ENCODE results near the gene EPN1. TPM values are rescaled to one million over a fixed set of nuclear protein-coding genes. Genes with fewer than 3 reads are reported as not detected.
A peak's percentile ranks its signal among the peaks of the same experiment; 100 is the strongest.

Gene EPN1
- polyA plus RNA-seq (2012; ENCODE audit: insufficient read depth, insufficient read length), result 74.3 TPM

DNA sequence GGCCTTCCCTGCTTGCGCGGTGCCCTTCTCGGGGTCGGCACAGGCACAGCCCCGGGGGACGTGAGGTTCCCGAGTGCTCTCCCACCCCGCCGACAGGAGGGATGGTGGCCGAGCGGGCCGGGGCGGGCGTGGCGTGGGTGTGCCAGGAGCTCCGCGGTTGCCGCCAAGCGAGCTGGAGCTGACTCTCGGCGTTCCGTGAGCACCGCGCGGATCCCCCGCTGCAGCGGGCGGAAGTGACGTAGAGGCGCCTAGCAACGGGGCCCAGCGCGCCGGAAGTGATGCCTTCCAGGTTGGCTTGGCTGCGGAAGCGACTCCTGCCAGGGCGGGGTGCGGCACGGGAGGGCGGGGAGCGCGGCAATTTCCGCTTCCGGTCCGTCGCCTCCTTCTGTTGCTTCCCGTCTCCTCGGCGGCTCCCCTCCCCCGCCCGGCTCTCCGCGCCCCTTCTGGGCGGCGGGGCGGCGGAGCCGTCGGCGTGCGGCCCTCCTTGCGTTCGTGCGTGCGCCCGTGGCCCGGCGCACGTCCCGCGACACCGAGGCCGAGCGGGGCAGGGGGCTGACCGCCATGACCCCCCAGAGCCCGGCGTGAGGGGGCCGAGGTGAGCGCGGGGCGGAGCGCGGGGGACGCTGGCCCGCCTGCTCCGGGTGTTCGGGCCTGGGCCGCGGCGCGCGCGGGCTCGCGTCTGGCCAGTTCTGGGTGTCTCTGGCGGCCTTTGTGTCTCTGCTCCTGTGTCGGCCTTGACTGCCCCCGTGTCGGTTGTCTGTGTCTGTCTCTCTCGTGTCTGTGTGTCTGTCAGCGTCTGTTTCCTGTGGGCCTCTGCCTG is at the start of gene EPN1:
TSS of gene EPN1 (plus strand) at position 386 of the 820 bp plus-strand sequence. CDS start 3,402 bp downstream, outside the sequence.
- peak; percentile 94 for DNase-seq (ENCODE audit: low read depth, low spot score)

GRCh38 chr19:55626350-55626749 is 48.7 kb upstream of the EPN1 start:
- DNase-seq (ENCODE audit: low read depth, low spot score), result peak; percentile 97
- H3K4me3 ChIP-seq (ENCODE audit: low read length), result peak overlapping the region; percentile 22

More for the DNA sequence above, at the start of gene EPN1:
- peak within 1 kb of the TSS; percentile 93 for H3K4me3 ChIP-seq (ENCODE audit: low read length)

- DNase-seq (ENCODE audit: low read depth, low spot score), result peak; percentile 98
Observed at GRCh38 chr19:55632463-55632834, 42.6 kb upstream of the EPN1 start.

DNA sequence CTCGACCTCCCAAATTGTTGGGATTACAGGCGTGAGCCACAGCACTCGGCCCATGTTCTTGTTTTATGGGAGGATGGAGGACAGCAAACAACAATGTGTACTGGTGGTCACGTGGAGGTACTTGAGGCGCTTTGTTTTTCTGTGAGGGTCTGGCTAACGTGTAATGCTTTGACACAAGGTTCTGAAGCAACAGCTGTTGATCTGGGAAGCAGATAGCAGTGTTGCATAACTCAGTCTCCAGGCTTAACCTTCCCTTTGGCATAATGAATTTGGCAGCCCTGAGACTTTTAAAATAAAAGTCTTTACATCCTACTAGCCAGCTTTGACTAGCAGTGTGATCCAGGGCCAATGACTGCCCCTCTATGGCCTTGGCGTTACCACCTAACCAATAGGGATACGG is 41.2 kb upstream of the EPN1 start:
- H3K4me3 ChIP-seq (ENCODE audit: low read length), result no peak overlapping the region; the same call in 1 of the 2 replicates
- no peak for DNase-seq (ENCODE audit: low read depth, low spot score)

More at GRCh38 chr19:55632463-55632834, 42.6 kb upstream of the EPN1 start:
- no peak overlapping the region for H3K4me3 ChIP-seq (ENCODE audit: low read length)

GRCh38 chr19:55635334-55635717 is 39.7 kb upstream of the EPN1 start:
- H3K4me3 ChIP-seq (ENCODE audit: low read length), result peak overlapping the region; percentile 100
- no peak for DNase-seq (ENCODE audit: low read depth, low spot score)

DNA sequence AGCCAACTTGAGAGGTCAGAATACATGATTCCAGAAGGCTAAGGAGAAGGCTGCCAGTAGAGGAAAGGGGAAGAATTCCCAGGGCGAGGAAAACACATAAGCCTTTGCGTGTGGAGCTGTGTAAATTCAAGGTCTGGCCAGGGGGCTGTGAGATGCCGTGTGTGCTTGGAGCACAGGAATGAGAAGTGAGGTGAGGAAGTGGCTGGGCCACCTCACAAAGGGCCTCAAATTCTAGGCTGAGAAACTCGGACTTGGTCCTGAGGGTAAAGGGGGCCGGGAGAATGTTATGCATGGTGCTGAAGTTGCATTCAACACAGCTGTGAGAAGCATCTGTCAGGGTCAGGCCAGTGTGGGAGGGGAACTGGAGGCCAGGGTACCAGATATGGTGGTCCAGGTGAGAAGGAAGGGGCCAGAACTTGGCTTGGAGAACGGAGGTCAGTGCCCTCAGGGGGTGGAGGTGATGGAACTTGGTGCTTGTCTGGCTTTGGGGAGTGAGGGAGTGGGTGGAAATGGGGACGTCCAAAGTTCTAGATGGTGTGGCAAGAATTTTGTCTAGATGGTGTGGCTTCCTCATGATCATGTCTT is 39.1 kb upstream of the EPN1 start:
- H3K4me3 ChIP-seq (ENCODE audit: low read length), result peak overlapping the region; percentile 100
- no peak for DNase-seq (ENCODE audit: low read depth, low spot score)

GRCh38 chr19:55636723-55637122 is 38.3 kb upstream of the EPN1 start:
- no peak for DNase-seq (ENCODE audit: low read depth, low spot score)
- peak overlapping the region; percentile 100 for H3K4me3 ChIP-seq (ENCODE audit: low read length)

- no peak overlapping the region for H3K4me3 ChIP-seq (ENCODE audit: low read length)
- no peak for DNase-seq (ENCODE audit: low read depth, low spot score)
Observed at GRCh38 chr19:55637534-55637933, 37.5 kb upstream of the EPN1 start.

- no peak overlapping the region for H3K4me3 ChIP-seq (ENCODE audit: low read length)
- DNase-seq (ENCODE audit: low read depth, low spot score), result peak; percentile 79
Observed at GRCh38 chr19:55638864-55639359, 36.1 kb upstream of the EPN1 start.

GRCh38 chr19:55640043-55640576 is 34.9 kb upstream of the EPN1 start:
- peak; percentile 69 for DNase-seq (ENCODE audit: low read depth, low spot score)
- H3K4me3 ChIP-seq (ENCODE audit: low read length), result no peak overlapping the region; the same call in 1 of the 2 replicates

- no peak for DNase-seq (ENCODE audit: low read depth, low spot score)
Observed at GRCh38 chr19:55640577-55641425, 34.2 kb upstream of the EPN1 start, which contains the start of gene ZNF580. ZNF580 (plus strand) TSS chr19:55641002; CDS start chr19:55642509, 1,507 bp downstream.

GRCh38 chr19:55641426-55642152 is 33.4 kb upstream of the EPN1 start:
- DNase-seq (ENCODE audit: low read depth, low spot score), result no peak
- H3K4me3 ChIP-seq (ENCODE audit: low read length), result peak overlapping the region; percentile 92

More at GRCh38 chr19:55640577-55641425, 34.2 kb upstream of the EPN1 start, which contains the start of gene ZNF580:
- peak within 1 kb of the TSS; percentile 92 for H3K4me3 ChIP-seq (ENCODE audit: low read length)

DNA sequence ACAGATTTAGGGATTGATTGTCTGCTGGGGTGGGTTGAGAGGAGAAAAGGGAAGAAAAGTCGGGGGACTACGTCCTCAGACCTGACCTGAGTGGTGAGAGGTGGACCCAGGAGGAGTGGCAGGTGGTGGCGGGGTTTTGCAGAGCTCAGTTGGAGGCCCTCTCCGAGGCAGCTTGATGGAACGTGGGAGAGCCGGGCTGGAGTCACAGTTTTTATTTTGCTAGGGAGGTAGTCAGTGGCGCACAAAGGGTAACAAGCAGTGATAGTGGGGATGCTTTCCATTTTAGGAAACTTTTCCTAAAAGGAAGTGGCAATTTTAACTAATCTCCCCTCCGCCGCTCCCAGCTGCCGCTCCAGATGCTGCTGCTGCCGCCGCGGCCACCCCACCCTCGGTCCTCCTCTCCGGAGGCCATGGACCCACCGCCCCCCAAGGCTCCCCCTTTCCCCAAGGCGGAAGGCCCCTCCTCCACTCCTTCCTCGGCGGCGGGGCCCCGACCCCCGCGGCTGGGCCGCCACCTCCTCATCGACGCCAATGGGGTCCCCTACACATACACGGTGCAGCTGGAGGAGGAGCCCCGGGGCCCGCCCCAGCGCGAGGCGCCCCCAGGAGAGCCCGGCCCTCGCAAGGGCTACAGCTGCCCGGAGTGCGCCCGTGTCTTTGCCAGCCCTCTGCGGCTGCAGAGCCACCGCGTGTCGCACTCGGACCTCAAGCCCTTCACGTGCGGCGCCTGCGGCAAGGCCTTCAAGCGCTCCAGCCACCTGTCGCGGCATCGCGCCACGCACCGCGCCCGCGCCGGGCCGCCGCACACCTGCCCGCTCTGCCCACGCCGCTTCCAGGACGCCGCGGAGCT is 32.6 kb upstream of the EPN1 start:
- no peak for DNase-seq (ENCODE audit: low read depth, low spot score)
- H3K4me3 ChIP-seq (ENCODE audit: low read length), result peak overlapping the region; percentile 92

DNA sequence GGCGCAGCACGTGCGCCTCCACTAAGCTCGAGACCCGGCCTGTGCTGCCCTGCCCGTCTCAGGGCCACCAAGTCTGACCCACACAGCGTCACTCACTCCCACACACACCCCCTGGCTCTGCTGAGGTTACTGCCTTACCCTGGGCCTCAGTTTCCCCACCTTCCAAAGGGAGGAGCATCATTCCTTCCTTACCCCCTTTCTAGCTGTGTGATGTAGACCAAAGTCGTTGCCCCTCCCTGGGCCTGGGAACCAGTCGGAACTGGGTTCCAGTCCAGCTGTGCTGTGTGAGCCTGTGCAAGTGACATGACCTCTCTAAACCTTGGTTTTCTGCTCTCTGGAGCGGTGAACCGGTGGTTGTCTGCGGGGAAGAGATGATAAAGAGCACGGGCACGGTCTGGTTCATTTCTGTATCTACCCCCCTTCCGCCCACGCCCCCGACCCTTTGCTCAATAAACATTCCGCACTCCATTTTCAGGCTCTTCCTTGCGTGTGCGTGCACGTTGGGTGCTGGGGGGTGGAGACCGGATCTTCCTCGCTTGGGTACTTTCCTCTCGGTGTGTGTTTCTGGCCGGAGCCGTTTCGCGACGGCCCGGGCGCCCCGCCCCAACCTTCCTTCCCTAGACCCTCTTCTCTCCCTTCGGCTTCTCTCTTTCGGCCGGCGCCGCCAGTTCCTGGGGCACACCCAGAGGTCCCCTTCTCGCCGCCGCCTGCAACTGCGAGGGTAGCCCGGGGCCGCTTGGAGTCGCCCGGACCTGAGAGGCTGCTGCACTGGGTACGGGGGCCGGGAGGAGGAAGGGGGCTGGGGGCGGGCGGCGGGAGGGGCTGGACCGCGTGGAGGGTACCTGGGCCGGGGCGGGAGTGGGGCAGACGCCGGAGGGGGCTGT is 31.8 kb upstream of the EPN1 start, which contains the start of gene ZNF581:
TSS of gene ZNF581 (plus strand) at position 647 of the 884 bp plus-strand sequence. CDS start 923 bp downstream, outside the sequence.
- DNase-seq (ENCODE audit: low read depth, low spot score), result peak; percentile 83
- H3K4me3 ChIP-seq (ENCODE audit: low read length), result peak within 1 kb of the TSS; percentile 92

GRCh38 chr19:55643887-55644176 is 31.2 kb upstream of the EPN1 start:
- no peak for DNase-seq (ENCODE audit: low read depth, low spot score)
- H3K4me3 ChIP-seq (ENCODE audit: low read length), result peak overlapping the region; percentile 92

GRCh38 chr19:55644191-55644833 is 30.7 kb upstream of the EPN1 start:
- DNase-seq (ENCODE audit: low read depth, low spot score), result no peak

More at GRCh38 chr19:55644191-55644833, 30.7 kb upstream of the EPN1 start:
- peak overlapping the region; percentile 92 for H3K4me3 ChIP-seq (ENCODE audit: low read length)

Measured in Jurkat, Clone E6-1 (cell line).